ENCODE measurements around the gene TM9SF1.

The TM9SF1 gene

DNA sequence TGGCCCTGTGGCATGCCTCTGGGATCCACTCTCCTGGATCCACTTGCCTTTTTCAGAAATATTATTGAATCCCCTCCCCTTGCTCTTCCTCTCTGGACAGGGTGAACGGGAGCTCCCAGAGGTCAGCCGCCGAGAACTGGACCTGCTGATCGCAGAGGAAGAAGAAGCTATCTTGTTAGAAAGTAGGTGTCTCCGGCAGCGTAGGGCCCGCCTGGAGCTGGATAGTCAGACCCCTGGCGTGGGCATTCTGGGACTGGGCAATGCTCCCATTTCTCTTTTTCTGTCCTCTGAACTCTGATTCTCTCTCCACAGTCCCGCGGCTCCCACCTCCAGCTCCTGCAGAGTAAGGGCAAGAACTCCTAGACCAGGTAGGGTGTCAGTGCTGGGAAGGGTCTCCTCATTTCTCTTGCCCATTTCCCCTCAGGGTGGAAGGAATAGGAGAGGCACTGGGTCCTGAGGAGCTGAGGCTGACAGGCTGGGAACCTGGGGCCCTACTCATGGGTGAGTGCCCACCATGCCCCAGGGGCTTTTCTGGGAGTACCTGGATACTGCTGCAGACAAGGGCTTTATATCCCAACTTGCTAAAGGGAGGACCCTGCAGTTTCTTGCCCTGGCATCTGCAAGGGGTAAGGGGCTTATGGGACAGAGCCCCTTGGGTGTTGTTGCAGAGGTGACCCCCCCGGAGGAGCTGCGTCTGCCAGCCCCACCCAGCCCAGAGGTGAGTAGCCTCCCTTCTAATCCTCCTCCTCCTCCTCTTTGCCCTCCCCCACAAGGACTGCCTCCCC is 18.0 kb downstream of the TM9SF1 start:
- FAIRE-seq = no peak

DNA sequence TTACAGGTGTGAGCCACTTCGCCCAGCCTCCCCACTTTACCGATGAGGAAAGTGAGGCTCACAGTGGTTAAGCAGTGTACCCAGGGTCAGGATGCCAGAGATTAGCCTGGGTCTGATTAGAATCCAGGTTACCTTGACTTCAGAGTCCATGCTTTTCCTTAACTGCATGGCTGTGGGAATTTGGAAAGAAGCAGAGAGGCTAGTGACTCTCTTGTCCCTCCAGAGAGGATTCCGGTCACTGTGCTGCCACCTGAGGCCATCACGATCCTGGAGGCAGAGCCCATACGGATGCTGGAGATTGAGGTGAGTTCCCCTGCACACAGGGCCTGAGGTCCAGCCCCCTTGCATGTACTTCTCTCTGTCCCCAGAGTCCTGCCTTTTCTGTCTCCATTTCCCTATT is 18.6 kb downstream of the TM9SF1 start:
- no peak for FAIRE-seq

- no peak for FAIRE-seq
Measured at GRCh38 chr14:24172871-24173281, 22.4 kb downstream of the TM9SF1 start.

DNA sequence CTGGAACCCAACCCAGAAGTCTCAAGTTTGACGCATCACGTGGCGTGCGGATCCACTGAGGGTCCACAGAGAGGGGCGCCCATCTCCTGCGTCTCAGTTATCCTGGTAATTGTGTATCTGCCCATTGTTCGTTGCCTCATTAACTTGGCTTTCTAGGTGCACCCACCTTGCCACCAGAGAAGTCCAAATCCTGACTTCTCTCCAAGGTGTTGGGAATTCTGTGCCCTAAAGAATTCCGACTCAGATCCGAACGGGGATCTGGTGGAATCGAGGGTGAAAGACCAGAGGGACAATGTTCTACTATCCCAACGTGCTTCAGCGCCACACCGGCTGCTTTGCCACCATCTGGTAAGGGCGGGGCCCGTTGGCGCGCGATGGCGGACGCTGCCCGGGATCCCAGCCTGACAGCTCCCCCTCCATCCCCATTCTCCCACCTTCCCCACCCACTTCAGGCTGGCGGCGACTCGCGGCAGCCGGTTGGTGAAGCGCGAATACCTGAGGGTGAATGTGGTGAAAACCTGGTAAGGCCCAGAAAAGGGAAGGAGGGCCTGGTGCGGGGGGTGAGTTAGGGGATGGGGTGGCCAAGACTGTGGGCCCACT is 22.9 kb downstream of the TM9SF1 start:
- no peak for FAIRE-seq

DNA sequence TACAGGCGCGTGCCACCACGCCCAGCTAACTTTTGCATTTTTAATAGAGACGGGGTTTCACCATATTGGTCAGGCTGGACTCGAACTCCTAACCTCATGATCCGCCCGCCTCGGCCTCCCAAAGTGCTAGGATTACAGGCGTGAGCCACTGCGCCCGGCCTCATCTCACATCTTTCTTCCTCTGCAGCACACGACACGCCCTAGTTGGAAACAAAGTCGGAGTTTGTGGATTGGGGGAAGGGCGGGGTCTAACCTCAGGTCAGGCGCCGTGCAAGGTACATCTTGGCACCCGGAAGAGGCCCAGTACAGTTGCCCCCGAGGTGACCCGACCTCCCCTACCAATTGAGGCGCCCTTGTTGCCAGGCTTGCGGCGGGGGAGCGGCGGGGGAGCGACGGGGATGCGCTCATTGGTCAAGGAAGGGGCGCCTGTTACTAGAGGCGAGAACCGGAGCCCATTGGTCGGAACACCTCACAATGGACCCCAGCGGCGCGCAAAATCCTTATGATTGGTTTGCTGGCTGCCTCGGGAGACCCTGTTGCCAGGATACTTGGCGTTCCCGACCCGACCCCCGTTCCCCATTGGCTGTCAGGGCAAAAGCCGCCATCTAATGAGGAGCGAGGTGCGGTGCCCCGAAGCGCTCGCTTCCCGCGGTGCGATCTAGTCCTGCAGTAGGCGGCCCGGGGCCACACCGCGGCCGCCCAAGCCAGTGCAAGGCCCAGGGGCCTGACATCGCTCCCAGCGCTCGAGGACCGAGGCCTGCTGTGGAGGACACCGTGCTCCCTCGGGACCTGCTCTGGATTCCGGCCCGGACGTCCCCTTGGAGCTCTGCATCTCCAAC is 23.6 kb downstream of the TM9SF1 start, which contains the start of gene REC8:
TSS of gene REC8 (plus strand) at position 659 of the 839 bp plus-strand sequence. CDS start 473 bp downstream, outside the sequence.
- no peak for FAIRE-seq

DNA sequence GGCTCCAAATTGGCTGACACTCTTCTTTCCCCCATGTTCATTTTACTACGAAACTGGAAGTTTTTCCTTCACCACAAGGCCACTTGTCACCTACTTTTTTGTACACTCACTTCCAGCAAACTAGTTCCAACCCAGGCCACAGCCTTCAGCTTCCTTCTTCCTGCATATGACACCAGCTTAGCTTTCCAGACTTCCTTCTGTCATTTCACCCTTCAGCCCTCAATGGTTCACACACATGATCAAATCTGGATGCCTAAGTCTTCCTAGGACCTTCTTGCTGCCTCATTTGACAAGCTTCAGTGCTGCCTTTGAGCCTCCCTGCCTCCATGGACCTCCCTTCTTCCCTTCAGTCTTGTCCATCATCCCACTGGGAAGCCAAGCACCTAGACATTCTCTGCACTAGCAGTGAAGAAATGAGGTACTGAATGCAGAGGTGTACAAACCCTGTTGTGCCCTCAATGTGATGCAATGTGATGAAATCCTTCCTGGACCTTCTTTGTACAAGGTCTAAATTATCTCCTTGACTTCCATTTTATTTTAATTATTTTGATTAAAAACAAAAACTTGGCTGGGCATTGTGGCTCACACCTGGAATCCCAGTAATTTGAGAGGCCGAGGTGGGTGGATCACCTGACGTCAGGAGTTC is 27.6 kb downstream of the TM9SF1 start:
- FAIRE-seq = no peak

DNA sequence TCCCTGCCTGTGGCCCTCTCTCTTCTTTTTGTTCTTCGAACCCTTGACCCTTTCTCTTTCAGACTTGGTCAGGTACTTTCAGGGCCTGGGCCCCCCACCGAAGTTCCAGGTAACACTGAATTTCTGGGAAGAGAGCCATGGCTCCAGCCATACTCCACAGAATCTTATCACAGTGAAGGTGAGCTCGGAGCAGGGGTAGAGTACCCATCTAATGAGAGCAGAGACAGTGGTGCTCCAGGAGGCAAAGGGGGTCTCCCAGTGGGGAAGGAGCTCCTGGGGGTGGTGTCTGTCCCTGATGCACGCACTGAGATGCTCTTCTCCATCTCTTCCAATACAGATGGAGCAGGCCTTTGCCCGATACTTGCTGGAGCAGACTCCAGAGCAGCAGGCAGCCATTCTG is 29.5 kb downstream of the TM9SF1 start:
- no peak for FAIRE-seq

- FAIRE-seq = no peak
Measured at GRCh38 chr14:24164518-24164991, 30.7 kb downstream of the TM9SF1 start.

GRCh38 chr14:24162093-24162492 is 33.1 kb downstream of the TM9SF1 start:
- FAIRE-seq = no peak

- peak; percentile 55 for FAIRE-seq
Measured at GRCh38 chr14:24160850-24161804, 34.1 kb downstream of the TM9SF1 start, which contains the start of gene IRF9. TSS of gene IRF9 (plus strand) at chr14:24161265. CDS start at chr14:24162145, 880 bp downstream.

DNA sequence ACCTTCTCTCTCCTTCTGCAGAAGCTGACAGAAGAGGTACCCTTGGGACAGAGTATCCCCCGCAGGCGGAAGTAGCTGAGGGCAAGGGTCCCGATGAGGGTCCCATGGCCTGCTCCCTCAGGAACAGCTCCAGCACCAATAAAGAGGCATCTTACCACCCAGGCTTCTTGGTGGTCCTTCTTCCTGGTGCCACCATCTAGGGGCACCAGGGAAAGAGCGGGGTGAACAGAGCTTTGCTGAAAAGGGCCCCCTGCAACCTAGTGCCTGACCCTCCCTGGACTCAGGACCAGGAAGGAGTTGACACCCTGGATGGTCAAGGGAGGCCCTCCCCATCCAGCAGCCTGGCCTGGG is 34.8 kb downstream of the TM9SF1 start:
- FAIRE-seq = no peak

DNA sequence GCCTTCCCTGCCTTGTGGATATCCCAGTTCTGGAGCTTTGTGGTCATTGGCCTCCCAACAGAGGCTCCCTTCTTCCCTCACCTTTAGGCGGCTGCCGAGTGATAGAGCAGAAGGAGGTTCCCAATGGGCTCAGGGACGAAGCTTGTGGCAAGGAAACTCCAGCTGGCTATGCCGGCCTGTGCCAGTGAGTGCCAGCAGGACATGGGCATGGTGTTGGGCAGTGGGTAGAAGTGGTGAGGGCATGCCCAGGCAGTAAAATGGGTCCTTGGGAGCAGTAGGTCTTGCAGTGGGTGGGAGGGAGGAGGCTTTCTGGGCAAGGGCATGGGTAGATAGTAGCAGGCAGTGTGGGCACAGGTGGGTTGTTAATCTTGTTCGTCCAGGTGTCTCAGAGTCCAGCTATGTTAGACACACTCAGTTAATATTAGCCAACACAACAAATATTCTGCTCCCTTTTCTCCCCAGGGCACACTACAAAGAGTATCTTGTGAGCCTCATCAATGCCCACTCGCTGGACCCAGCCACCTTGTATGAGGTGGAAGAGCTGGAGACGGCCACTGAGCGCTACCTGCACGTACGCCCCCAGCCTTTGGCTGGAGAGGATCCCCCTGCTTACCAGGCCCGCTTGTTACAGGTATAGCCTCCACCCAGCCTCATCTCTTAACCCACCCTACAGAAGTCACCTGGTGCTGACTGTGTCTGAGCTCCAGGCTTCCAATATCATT is 35.3 kb downstream of the TM9SF1 start:
- FAIRE-seq = no peak

DNA sequence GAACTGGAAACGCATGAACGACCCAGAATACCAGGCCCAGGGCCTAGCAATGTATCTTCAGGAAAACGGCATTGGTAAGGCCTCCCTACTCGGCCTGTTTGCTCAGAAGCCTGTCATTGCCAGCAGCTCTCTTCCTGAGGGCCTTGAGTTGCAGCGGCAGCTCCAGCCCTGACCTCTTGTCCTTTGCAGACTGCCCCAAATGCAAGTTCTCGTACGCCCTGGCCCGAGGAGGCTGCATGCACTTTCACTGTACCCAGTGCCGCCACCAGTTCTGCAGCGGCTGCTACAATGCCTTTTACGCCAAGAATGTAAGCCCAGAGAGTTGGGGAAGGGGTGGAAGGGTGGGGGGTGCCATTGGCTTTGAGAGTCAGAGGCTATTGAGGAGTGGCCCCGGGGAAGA is 37.9 kb downstream of the TM9SF1 start:
- FAIRE-seq = no peak

DNA sequence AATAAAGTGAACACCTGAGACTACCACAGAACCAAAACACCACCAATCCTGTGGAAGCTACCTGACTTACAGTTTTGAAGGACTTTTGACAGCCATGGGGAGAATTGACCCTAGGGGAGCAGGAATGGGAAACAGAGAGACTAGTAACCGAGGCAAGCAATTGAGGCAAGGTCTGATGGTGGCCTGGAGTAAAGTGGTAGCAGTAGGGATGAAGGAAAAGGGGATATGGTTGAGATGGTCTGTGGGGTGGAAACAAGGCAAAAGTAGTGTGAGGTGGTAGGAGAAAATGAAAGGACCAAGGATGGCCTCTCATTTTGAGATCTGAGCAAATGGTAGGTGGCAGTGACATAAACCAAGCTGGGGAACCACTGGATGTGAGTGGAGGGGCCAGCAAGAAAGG is 38.4 kb downstream of the TM9SF1 start:
- FAIRE-seq = no peak

DNA sequence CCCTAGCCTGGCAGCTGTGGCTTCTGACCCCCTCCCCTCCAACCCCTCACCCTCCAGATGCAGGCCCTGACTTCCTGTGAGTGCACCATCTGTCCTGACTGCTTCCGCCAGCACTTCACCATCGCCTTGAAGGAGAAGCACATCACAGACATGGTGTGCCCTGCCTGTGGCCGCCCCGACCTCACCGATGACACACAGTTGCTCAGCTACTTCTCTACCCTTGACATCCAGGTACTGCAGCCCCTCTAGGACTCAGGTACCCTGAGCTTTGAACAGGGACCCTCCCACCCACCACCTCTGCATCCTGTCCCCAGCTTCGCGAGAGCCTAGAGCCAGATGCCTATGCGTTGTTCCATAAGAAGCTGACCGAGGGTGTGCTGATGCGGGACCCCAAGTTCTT is 40.1 kb downstream of the TM9SF1 start:
- no peak for FAIRE-seq

- no peak for FAIRE-seq
Measured at GRCh38 chr14:24151404-24152080, 43.7 kb downstream of the TM9SF1 start.

GRCh38 chr14:24150993-24151392 is 44.2 kb downstream of the TM9SF1 start:
- FAIRE-seq = no peak

DNA sequence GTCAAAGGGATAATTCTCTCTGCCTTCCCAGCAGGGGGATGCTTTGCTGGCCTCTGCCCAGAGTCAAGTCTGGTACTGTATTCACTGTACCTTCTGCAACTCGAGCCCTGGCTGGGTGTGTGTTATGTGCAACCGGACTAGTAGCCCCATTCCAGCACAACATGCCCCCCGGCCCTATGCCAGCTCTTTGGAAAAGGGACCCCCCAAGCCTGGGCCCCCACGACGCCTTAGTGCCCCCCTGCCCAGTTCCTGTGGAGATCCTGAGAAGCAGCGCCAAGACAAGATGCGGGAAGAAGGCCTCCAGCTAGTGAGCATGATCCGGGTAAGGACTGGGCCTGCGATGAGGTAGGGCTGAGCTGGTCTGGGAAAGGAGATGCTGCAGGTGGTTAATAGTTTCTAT is 44.7 kb downstream of the TM9SF1 start:
- no peak for FAIRE-seq

DNA sequence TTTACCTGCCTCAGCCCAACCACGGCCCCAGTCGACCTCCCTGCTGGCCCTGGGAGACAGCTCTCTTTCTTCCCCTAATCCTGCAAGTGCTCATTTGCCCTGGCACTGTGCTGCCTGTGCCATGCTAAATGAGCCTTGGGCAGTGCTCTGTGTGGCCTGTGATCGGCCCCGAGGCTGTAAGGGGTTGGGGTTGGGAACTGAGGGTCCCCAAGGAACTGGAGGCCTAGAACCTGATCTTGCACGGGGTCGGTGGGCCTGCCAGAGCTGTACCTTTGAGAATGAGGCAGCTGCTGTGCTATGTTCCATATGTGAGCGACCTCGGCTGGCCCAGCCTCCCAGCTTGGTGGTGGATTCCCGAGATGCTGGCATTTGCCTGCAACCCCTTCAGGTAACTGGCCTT is 45.2 kb downstream of the TM9SF1 start:
- FAIRE-seq = no peak

DNA sequence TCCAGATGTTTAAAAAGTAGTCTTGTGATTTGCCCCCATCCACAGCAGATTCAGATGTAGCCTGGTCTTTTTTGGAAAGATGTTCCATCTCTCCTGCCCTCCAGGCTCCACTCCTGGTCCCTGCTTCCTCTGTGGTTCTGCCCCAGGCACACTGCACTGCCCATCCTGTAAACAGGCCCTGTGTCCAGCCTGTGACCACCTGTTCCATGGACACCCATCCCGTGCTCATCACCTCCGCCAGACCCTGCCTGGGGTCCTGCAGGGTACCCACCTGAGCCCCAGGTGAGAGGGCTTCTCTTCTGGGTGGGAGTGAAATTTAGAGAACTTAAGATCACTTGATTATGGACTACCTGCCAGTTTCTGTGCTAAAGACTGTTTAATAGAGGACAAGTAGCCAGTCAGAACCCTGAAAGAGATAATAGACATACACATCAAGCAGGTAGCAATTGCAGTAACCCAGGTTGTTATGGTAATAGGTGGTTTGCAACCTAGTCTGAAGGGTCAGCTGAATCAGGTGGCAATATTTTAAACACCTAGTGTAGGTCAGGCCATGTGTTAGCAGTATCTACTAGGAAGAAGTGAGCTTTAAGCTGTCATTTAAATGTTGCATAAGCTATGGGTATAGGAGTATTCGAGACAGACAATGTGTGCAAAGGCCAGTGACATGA is 45.8 kb downstream of the TM9SF1 start:
- no peak for FAIRE-seq
